HK-2 (cell line): ENCODE data around the gene STAP1.
A peak's percentile ranks its signal among the peaks of the same experiment; 100 is the strongest.
"Not testable (repeated sequence)": the region's sequence is repeated elsewhere in the genome, so short reads cannot be mapped to it uniquely, and the experiment has no call there.

Source experiments
- DNase-seq: peaks from one replicate; pipeline ENCODE4 v3.0.0-alpha.2; 2018; ENCODE audit not compliant: unreplicated experiment

Gene STAP1

GRCh38 chr4:67558493-67558892, at the start of gene STAP1:
STAP1 (plus strand) TSS chr4:67558727; CDS start chr4:67558810, 83 bp downstream.
- DNase-seq, result no peak

GRCh38 chr4:67512501-67512900, 46.0 kb upstream of the STAP1 start:
- DNase-seq, result no peak

GRCh38 chr4:67520141-67520540, 38.4 kb upstream of the STAP1 start:
- no peak for DNase-seq

GRCh38 chr4:67521506-67521905, 37.0 kb upstream of the STAP1 start:
- no peak for DNase-seq

- no peak for DNase-seq
Measured at GRCh38 chr4:67522230-67522629, 36.3 kb upstream of the STAP1 start.

GRCh38 chr4:67522851-67523671, 35.5 kb upstream of the STAP1 start:
- DNase-seq, result no peak

GRCh38 chr4:67524140-67524539, 34.4 kb upstream of the STAP1 start:
- not testable (repeated sequence) for DNase-seq

- DNase-seq, result no peak
Measured at GRCh38 chr4:67531379-67531962, 27.1 kb upstream of the STAP1 start.

GRCh38 chr4:67532397-67532796, 26.1 kb upstream of the STAP1 start:
- not testable (repeated sequence) for DNase-seq

- no peak for DNase-seq
Measured at GRCh38 chr4:67533112-67533511, 25.4 kb upstream of the STAP1 start.

GRCh38 chr4:67535280-67535840, 23.2 kb upstream of the STAP1 start:
- DNase-seq, result no peak

GRCh38 chr4:67539830-67540229, 18.7 kb upstream of the STAP1 start:
- no peak for DNase-seq

GRCh38 chr4:67542076-67542475, 16.5 kb upstream of the STAP1 start:
- no peak for DNase-seq

- DNase-seq, result peak; percentile 98
Measured at GRCh38 chr4:67545199-67546003, 13.1 kb upstream of the STAP1 start, which contains the start of gene CENPC. CENPC (minus strand) TSS chr4:67545503; CDS start chr4:67545355, 148 bp downstream.

GRCh38 chr4:67546004-67546356, 12.5 kb upstream of the STAP1 start:
- DNase-seq, result no peak

GRCh38 chr4:67546971-67547370, 11.6 kb upstream of the STAP1 start:
- no peak for DNase-seq

GRCh38 chr4:67549123-67549522, 9.4 kb upstream of the STAP1 start:
- DNase-seq, result no peak

GRCh38 chr4:67550451-67550850, 8.1 kb upstream of the STAP1 start:
- no peak for DNase-seq

- DNase-seq, result no peak
Measured at GRCh38 chr4:67550857-67551256, 7.7 kb upstream of the STAP1 start.

GRCh38 chr4:67552146-67552792, 6.3 kb upstream of the STAP1 start:
- not testable (repeated sequence) for DNase-seq

GRCh38 chr4:67554096-67554495, 4.4 kb upstream of the STAP1 start:
- DNase-seq, result no peak

GRCh38 chr4:67555447-67555846, 3.1 kb upstream of the STAP1 start:
- no peak for DNase-seq
